HG03045 (cell line): Measurements from ENCODE around the gene TXNDC17.
"Not testable (repeated sequence)": the region's sequence is repeated elsewhere in the genome, so short reads cannot be mapped to it uniquely, and the experiment has no call there.

Experiments used
- ATAC-seq: cut with Tn5 transposase; IDR thresholded peaks from one replicate; pipeline ENCODE4 v1.9.1; 2021; ENCODE audit warnings: mild to moderate bottlenecking, moderate library complexity; ENCODE audit not compliant: unreplicated experiment

TXNDC17 gene

GRCh38 chr17:6660101-6660500 is 19.2 kb downstream of the TXNDC17 start:
- ATAC-seq: no peak

DNA sequence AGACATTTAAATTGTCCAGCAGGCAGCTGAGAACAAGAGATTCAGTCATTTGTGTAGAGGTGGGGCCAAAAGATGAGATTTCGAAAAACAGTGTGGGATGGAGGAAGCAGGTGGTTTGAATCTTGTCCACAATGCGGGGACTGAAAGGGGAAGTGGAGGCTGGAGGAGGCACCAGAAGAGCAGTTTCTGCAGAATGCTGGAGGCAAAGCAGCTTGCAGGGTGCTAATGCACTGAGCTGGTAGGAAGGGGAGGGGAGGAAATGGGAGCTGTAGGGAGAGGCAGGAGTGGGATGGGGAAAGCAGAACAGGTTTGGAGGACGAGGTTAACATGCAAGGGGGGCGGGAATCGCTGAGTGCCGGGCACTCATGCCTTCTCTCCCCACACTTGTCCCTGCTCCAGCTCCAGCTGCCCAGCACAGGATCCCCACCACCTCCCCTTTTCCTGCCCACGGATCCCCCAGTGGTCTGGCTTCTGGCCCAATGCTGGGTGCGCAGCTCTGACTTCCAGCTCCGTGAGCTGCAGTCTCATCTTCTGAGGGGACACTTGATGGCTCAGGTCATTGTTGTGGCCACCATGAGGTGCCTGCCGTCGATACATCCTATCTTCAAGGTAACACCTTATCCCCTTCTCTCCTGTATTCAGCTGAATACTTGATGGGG is 20.1 kb downstream of the TXNDC17 start:
- ATAC-seq: no peak

- no peak for ATAC-seq
These were observed 20.6 kb downstream of the TXNDC17 start for GRCh38 chr17:6661464-6661848.

DNA sequence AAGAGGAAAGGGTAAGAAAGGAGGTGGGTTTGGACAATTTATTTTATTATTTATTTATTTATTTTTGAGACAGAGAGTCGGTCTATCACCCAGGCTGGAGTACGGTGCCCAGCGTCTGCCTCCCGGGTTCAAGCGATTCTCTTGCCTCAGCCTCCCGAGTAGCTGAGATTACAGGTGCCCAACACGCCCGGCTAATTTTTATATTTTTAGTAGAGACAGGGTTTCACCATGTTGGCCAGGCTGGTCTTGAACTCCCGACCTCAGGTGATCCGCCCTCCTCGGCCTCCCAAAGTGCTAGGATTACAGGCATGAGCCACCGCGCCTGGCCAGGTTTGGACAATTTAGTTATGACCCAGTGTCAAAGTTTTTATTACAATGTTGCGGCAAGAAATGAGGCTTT is 22.3 kb downstream of the TXNDC17 start:
- ATAC-seq: not testable (repeated sequence)

- no peak for ATAC-seq
These were observed 25.2 kb downstream of the TXNDC17 start for GRCh38 chr17:6666077-6666521.

DNA sequence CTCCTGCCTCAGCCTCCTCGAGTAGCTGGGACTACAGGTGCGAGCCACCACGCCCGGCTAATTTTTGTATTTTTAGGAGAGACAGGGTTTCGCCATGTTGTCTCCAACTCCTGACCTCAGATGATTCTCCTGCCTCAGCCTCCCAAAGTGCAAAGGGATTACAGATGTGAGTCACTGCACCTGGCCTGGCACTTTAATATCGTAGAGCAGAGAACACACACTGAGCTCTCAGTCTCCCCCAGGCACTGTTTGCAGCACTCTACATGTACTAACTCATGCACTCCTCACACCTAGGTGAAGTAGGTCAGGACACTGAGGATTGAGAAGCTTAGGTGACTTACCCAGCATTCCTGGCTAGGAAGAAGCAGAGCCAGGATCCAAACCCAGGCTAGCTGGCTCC is 25.7 kb downstream of the TXNDC17 start:
- ATAC-seq: no peak

DNA sequence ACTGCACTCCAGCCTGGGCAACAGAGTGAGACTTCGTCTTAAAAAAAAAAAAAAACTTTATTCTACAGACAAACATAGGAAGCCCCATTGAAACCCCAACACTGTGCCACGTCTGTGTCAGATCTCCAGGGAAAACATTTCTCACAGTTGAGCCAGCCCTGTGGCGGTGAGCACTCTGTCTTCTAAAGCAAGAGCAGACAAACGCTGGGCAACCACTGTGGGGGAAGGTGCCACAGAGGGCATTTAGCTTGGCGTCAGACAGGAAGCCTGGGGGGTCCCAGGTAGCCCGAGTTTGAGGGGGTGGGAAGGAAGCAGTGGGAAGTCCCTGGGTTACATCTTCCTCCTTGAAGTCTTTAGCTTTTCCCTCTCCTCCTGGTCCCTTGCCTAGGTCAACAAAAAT is 26.7 kb downstream of the TXNDC17 start:
- no peak for ATAC-seq

DNA sequence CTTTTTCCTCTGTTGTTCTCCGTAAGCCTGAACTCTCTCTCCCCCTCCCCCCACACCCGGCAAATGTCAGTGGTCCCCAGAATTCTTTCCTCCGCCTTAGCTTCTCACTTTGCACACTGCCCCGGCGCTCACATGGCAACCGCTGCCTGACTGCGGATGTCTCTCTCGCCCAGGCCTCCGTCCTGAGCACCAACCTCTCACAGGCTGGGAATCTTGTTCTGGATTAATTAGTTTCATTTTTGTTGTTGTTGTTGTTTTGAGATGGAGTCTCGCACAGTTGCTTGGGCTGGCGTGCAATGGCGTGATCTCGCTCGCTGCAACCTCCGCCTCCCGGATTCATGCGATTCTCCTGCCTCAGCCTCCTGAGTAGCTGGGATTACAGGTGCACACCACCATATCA is 27.4 kb downstream of the TXNDC17 start:
- ATAC-seq: no peak

- ATAC-seq: no peak
These were observed 28.0 kb downstream of the TXNDC17 start for GRCh38 chr17:6668727-6669425.

DNA sequence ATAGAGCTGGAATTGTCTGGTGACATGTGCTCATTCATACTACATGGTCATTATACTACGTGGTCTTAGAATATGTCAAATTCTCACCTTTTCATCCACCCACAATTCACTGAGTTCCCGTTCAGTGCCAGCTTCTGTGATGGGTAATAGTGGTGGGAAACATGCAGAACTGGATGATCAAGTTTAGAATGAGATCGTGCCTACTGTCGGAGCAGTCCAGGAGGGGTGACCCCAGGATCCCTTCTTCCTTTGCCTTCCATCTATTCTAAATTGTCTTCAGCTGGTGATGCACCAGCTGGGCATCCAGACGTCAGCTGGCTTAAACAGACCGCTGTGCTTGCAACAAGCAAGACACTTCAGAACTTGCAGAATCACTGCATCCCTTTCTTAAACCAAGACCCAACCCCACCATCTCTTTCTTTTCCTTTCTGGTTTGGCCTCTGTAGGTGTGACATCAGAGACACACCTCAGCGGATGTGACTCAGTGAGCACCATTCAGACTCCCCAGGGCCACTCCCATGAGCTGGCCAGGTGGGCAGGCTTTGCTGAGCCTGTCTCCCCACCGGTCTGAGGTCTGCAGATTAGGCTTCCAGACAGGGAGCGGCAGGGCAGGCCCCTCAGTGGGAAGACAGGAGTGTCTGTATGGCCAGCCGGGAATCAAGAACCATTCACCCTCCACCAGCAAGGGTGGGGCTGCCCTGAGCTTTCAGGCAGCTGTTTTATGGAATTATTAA is 28.8 kb downstream of the TXNDC17 start:
- no peak for ATAC-seq

GRCh38 chr17:6670571-6670970 is 29.7 kb downstream of the TXNDC17 start:
- ATAC-seq: no peak

DNA sequence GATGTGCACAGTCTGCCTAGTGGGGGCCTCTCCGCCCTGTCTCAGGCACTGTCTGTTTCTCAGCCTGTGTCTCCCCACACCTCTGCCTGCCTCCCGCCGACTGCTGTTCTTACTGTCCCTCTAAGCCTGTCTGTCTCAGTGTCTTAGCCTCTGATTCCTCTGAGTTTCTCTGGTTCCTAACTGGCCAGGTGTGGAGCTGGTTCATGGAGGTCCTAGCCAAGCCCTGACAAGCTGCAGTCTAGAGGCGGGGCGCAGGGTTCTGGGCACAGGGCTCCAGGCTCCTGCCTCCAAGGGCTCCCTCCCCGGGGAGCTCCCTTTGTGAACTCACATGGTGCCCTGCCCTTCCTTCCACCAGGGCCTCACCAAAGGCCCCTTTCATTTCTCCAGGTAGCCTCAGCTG is 30.1 kb downstream of the TXNDC17 start:
- ATAC-seq: no peak

GRCh38 chr17:6671431-6671830 is 30.6 kb downstream of the TXNDC17 start:
- ATAC-seq: no peak

- no peak for ATAC-seq
These were observed 33.7 kb downstream of the TXNDC17 start for GRCh38 chr17:6674586-6674985.

- ATAC-seq: no peak
These were observed 34.5 kb downstream of the TXNDC17 start for GRCh38 chr17:6675201-6675825.

- no peak for ATAC-seq
These were observed 35.9 kb downstream of the TXNDC17 start for GRCh38 chr17:6676802-6677157.

GRCh38 chr17:6677158-6677831 is 36.4 kb downstream of the TXNDC17 start:
- no peak for ATAC-seq

DNA sequence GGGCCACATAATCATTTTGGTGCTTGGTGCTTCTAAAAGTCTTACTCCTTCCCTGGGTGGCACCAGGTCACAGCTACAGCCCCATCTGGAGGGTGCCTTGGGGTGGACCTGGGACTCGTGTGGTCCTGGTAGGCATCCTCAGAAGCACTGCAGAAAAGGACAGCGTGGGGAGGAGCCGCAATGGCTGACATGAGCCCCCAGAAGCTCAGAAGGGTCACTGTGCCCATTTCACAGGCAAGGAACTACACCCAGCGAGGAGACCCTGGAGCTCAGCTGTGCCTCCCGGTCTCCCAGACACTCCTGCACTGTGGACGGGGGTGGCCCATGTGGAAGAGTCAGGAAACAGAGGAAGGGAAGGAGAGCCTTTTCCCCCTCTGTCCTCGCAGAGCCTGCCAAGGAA is 37.1 kb downstream of the TXNDC17 start:
- no peak for ATAC-seq

- ATAC-seq: no peak
These were observed 38.4 kb downstream of the TXNDC17 start for GRCh38 chr17:6679241-6679640.

- ATAC-seq: no peak
These were observed 40.3 kb downstream of the TXNDC17 start for GRCh38 chr17:6681176-6681575.

DNA sequence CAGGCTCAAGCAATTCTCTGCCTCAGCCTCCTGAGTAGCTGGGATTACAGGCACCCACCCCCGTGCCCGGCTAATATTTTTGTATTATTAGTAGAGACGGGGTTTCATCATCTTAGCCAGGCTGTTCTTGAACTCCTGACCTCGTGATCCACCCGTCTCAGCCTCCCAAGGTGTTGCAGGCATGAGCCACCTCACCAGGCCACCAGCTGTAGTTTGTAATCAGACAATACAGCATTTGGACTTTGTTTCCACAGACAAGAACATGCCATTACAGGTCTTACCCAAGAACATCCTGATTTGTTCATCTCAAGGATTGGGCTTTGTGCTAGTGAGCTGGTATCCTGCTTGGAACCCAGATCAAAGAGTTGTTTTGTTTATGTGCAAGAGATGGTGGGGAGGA is 40.8 kb downstream of the TXNDC17 start:
- ATAC-seq: no peak
